Measurements from ENCODE around the gene CAST.

GRCh38 chr5:96714951-96715451 lies 52.8 kb downstream of the CAST start:
- TF ChIP-seq POLR2A (IDR thresholded peaks at IDR 0.05; ENCODE audit: low read length) (no peak), GATA1 (IDR thresholded peaks at IDR 0.05; ENCODE audit: low read depth, low read length) (no peak)

All from erythroblast (primary cell).